Heart left ventricle (tissue), 13 donors: ENCODE results near the gene CT47A1.
"Not testable (repeated sequence)": the region's sequence is repeated elsewhere in the genome, so short reads cannot be mapped to it uniquely, and the experiment has no call there.

ENCODE experiments used
- CTCF ChIP-seq, 12 donors: fragments of 200-600 bp; sonication (generic) in 4 of 12; IDR thresholded peaks; one replicate each; pipeline versions ENCODE4 v1.5.0 to v1.8.0; 2018 to 2022; ENCODE audit warnings: antibody characterized with exemption in 12 of 12, mild to moderate bottlenecking in 5 of 12
- POLR2A ChIP-seq, 2 donors: fragments of 450-650 bp; IDR thresholded peaks; one replicate each; pipeline ENCODE4 v1.6.1; 2017; ENCODE audit warnings: antibody characterized with exemption in 2 of 2, mild to moderate bottlenecking in 2 of 2, moderate library complexity in 2 of 2
- donor health status: ischemic (EF 13 %, LVEDD 7.1; RV severe dilation, severe dysfunction).
- donor health status: DM: no; HTN: yes; CAD: no.
- donor health status: DM: no; HTN: no; CAD: no.
- donor health status: ischemic (EF 25% LVEDD 6.9; RV normal size, moderate dysfunction).
- donor health status: ischemic (EF 25% LVEDD 5.7; RV mildly dilated, moderate dysfunction).
- donor health status: ischemic (EF 35%, LVEDD 5.7; RV mildly dilated, moderate dysfunction).
- donor health status: nonischemic (EF 11% LVEDD 7.7; RV severe dilation, severe dysfunction).
- donor health status: DM: yes; HTN: yes; CAD: no.
- donor health status: PGD.
- donor health status: ischemic (EF 29% LVEDD 5.4; RV normal size, mild dysfunction).
- donor health status: nonischemic (EF 23%, LVEDD 6.1; RV moderate dilation, normal function).

GRCh38 chrX:120985660-120986059 is at the start of gene CT47A1:
- not testable (repeated sequence) for TF ChIP-seq CTCF, POLR2A (IDR thresholded peaks at IDR 0.05)
